Uterus (tissue), 2 donors: ENCODE data around the gene MLIP.

Experiments used
- CTCF ChIP-seq, 4 experiments: fragments of 200-600 bp in 2 of 4; fragments of 450-650 bp in 2 of 4; sonication (generic) in 2 of 4; IDR thresholded peaks; one replicate each; pipeline ENCODE4 v1.5.1; 2016 to 2019; ENCODE audit warnings: antibody characterized with exemption in 4 of 4, mild to moderate bottlenecking in 2 of 4, moderate library complexity in 1 of 4
- POLR2A ChIP-seq, 2 donors: fragments of 450-650 bp; IDR thresholded peaks; one replicate each; pipeline ENCODE4 v1.6.1; 2016; ENCODE audit warnings: antibody characterized with exemption in 2 of 2, mild to moderate bottlenecking in 1 of 2, moderate library complexity in 1 of 2

- TF ChIP-seq CTCF (IDR thresholded peaks at IDR 0.05) (no peak), POLR2A (IDR thresholded peaks at IDR 0.05) (no peak)
These were observed 141.7 kb downstream of the MLIP start for GRCh38 chr6:54252916-54253315.
